Activated CD4-positive, alpha-beta T cell treated with anti-CD3 and anti-CD28 coated beads for 4 hours (primary cell): Measurements from ENCODE around the gene GKN1.

ENCODE experiments used
- DNase-seq, 2 donors: peaks; one replicate each; pipeline ENCODE4 v3.0.0-alpha.2; 2020

The GKN1 gene

DNA sequence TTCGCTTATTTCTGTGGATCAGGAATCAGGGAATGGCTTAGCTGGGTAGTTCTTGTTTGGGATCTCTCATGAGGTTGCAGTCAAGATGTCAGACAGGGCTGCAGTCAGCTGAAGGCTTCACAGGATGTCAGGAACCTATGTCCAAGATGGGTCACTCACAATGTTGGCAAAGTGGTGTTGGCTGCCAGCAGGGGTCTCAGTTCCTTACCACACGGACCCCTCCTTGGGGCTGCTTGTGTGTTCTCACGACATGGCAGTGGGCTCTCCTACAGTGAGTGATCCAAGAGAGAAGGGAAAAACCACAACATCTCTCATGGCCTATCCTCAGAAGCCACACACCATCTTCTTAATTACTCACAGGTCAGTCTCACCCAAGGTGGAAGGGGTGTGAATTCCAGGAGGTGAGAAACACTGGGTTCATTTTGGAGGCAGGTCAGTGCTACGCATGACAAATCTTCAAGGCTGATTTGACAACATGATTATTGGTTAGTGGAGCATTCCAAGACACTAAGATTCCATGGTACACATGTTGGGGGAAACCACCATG lies 37.2 kb downstream of the GKN1 start:
- DNase-seq = no peak

DNA sequence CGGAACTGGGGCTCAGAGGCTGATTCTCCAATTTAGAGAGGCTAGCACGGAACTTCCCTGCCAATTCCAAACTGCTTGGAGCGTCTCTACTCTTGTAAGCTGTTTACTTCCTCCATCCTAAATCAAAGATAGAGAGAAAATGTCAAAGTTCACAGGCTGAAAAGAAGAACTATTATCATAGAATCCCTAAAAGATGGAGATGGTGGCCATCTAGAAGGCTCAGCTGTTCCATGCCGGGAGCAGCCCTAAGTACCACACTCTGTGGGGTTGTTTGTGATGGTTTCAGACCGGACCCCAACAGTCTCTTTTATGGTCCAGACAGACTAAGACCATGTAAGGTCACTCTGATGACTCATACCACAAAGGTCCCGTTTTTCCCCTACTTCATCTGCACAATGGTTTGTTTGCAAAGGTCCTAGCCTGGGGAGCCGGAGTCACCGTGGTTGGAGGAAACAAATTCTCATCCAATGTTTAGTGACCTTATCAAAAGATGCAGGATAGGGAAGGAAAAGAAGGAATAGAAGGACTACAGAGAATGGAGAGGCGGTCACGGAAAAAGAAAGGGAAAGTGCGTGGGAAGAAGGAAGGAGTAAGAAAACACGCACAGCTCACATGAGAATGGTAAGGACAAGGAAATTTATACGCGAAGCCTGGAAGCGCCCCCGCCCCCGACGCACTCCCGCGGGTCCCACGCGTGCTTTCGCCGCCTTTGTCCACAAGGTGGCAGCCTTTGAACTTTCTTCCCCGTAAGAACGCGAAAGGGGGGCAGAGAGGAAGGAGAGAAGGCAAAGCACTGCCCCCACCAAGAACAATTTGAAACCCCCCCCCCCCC lies 38.1 kb downstream of the GKN1 start:
- DNase-seq = peak; percentile 28 to 52

DNA sequence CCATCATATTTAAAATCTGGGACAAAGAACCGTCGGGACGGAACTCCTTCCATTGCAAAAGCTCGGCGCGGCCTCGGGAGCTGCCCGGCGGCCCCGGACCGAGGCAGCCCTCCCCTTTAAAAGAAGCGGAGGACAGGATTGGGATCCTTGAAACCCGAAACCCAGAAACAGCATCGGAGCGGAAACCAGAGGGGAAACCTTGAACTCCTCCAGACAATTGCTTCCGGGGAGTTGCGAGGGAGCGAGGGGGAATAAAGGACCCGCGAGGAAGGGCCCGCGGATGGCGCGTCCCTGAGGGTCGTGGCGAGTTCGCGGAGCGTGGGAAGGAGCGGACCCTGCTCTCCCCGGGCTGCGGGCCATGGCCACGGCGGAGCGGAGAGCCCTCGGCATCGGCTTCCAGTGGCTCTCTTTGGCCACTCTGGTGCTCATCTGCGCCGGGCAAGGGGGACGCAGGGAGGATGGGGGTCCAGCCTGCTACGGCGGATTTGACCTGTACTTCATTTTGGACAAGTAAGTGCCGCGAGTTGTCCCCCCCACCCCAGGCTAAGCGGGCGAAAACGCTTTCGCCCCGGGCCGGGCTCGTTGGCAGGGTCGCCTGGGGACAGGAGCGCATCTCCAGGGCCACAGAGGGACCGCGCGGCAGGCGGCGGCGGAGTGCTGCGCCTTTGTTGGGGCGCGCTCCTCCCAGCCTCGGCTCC lies 38.9 kb downstream of the GKN1 start, which contains the start of gene ANTXR1:
TSS of gene ANTXR1 (plus strand) at position 38 of the 698 bp plus-strand sequence. CDS start at position 359, 321 bp downstream.
- DNase-seq = no peak

DNA sequence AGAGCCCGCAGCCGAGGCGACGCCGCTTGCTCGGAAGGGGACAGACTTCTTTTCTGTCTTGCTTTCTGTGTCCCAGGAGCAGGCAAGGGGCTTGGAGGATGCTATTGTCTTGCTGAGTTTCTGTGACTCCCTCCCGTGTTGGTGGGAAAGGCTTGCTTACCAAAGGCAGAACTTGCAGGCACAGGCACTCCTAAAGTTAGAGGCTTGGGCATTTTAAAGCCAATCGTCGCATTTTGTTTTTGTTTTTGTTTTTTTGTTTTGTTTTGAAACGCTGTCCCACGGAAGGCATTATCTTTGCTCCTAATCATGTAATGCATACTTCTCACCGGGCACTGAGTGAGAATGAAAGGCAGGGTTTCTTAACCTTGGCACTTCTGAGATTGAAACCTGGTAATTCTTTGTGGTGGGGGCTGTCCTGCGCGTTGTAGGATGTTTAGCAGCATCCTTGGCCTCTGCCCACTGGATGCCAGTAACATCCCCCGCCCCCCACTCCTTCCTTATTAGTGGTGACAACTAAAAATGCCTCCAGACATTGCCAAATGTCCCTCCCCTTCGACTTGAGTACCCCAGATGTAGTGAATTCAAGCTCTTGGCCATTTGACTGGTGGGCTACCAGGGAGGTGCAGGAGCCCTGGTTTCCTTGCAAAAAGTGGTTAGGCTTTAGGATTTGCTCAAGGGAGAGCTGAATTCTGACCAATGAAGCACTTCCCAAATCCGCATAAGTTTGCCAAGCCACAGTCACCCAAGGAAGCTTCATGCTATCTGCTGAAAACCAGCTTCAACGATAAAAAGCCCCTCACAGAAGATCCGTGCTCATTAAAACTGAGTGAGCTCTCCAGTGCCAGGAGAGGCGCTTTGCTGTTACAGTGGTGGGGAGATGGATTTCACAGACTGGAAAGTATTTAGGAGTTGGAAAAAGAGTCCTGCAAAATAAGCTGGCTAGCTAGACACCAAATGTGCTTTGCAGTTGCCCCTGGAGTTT lies 39.7 kb downstream of the GKN1 start:
- no peak for DNase-seq

DNA sequence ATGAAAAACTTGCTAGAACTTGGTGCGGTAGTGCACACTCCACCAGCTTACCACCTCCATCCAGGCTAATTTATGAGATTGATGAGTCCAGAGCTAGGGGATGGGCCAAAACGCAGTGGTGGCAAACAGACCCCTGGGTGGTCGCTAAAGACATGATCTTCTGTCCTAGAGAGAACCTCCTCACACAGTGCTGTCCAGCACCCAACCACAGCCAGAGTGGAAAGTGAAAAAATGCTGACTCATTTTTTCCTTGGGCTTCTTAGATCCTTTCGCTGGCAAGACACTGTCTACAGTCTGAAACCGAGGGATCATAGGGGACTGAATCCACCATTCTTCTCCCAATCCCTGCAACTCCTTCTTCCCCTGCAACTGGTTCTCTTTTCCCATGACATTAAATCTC lies 42.6 kb downstream of the GKN1 start:
- DNase-seq = no peak

DNA sequence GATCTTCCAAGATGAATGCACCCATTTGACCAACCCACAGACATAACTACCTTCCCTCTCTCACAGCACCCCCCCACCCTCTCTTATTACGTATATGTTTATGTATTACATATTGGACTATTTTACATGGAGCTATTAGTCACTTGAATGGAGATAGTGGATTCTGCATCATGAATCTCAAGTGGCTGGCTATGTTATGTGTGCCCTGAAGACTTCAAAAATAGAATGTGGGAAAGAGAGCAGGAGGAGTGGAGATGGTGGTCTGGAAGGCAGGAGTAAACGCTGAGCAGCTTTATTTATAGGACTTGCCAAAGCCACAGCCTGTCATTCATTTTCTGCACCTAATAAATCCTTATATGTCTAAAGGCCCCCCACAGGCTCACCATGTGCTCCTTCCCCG lies 43.4 kb downstream of the GKN1 start:
- no peak for DNase-seq

DNA sequence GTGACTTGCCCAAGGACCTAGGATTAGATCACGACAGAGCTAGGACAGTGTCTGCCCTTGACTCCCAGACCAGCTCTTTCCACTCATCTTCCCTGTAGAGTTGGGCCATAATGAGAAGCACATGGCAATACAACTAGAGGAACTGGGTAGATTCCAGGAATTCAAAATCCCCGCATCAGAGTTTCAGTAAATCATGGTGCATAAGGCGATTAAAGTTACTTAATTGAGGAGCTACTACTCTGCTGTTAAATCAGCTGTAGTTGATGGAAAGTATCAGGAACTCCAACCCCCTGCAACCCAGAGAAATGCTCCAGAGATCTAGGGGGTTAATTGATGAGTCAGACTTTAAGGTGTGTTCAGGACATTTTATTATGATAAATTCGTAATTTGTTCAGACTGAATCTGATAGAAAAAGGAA lies 44.3 kb downstream of the GKN1 start:
- no peak for DNase-seq

DNA sequence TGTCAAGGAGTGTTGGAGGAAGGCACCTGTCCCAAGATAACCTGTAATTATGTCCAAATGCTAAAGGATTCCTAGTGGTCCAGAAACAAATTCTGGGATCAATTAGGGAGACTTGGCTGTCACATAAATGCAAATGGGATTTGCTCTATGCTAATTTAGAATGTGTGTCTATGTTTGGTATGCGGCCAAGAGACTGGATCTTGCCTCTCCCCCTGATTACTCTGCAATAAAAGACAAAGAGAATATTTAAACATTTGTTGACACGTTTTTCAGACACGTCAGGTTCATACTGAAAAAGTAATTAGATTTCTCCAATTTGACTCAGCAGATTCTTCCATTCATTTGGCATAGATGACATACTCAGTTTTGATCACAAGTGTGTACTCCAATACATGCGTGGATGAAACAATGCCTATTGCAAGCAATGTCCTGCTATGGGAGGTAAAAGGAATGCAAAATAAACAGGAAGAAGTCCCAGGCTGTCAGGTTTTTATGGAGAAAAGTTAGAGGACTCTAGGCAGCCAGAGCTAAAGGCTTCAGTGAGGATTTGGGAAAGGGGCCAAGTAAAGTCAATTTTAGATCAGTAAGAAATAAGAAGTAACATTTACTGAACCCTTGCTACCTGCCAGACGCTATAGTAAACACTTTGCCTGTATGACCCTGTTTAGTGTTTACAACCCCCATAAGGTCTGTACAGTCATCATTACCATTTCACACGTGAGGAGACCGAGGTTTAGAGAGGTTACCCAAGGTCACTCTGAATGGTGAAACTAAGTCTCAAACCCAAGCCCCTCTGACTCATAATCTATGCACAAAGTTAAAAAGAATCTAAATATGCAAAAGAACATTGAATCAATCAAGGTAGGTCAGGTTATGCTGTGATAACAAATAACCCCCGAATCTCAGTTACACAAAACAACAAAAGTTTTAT lies 46.3 kb downstream of the GKN1 start:
- DNase-seq = no peak

DNA sequence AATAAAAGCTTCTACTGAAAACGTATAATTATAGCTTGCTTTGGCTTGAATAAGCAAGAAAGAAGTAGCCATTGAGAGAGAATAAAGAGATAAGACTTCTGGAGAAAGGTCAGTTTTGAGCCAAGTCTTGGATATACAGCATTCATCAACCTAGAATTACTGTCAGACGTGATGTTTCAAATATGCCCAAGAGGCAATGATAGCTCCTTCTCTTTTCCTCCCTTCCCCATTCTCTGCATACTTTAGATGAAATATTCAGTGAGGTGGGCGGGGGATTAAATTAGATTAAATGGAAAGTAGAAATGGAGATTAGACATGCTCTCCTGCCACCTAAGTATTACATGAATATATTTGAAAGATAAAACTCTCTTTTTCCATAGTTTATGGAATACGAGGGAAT lies 47.3 kb downstream of the GKN1 start:
- DNase-seq = no peak

DNA sequence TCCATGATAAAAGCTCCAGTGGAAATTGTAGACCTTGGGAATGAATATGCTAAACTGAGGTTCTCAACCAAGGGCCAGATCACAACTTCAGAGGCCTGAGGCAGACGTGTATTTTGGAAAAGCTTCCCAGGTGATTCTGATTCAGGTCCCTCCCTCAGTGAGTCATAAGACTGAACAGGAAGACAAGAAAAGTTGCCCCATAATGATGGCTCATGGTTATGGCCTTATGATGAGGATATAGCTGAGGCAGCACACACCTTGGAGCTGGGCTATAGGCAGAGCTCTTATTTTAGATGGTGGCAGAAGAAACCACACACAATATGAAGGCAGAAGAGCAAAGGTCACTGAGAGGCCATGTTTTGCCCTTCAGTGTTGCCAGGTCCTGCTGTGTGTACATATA lies 48.1 kb downstream of the GKN1 start:
- DNase-seq = no peak

DNA sequence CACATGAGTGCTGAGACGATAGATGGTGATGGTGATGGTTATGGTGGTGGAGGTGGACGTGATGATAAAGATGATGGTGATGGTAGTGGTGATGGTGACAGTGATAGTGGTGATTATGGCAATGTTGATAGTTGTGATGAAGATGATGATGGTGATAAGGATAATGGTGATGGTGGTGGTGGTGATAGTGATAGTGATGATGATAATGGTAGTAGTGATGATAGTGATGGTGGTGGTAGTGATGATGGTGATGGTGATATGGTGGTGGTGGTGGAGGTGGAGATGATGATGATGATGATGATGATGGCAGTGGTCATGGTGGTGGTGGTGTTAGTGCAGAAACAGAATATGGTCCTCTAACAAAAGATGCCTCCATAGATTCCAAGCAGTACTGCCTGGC lies 48.8 kb downstream of the GKN1 start:
- DNase-seq = no peak

DNA sequence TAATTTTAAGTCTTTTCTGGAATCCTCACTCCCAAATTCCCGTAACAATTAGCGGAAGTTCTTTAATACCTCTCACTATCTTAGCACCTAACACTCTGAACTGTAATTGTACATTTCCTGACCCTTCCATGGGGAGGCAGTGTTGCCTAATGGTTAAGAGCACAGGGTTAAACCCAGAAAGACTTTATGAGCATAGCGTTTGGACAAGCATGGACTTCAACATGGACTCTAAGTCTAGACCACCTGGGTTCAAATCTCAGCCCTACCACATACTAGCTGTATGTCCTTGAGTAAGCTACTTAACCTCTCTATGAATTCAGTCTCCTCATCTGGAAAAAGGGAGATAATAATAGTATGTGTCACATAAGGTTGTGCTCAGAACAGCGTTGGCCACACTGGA lies 51.6 kb downstream of the GKN1 start:
- no peak for DNase-seq

DNA sequence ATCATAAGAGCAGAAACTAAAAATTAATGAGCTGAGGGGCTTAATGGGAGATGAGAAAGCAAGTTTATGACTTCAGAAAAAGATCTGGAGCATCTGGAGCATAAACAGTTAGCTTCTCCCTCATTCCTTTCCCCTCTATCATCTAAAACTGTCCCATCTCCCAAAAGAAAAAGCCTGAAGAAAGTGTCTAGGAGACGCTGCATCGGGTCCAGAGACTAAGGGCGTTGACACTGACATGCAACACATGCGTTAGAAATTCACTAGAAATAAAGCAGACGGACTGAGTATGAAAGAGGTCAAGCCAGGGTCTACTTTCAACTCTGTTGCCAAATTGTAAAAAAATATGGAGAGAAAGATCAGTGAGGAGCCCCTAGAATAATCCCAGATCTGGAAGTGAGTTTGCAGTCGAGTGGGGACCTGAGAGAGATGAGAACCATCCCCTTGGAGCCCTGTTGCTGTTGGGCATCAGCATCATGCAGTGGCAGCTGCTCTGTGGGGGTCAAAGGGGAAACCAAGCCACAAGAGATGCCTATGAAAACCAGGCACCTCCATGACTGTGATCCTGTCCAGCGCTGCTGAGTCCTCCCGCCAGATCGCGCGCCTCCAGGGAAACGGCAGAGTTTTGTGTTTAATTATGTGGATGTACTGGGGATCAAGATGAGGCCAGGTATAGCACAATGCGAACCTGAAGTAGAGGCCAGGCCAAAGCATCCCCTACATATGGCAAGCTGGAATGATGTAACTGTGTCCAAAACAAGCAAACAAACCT lies 52.4 kb downstream of the GKN1 start:
- no peak for DNase-seq
